ENCODE results near the gene HIF3A.
"Not testable (repeated sequence)": the region's sequence is repeated elsewhere in the genome, so short reads cannot be mapped to it uniquely, and the experiment has no call there.

HIF3A gene

GRCh38 chr19:46306501-46306900 lies 9.7 kb downstream of the HIF3A start:
- no peaks in the 10 kb centered on the region for H3K27me3 ChIP-seq (replicated peaks; ENCODE audit: control insufficient read depth, insufficient read depth, low read length)
- no peaks in the 10 kb centered on the region for H3K36me3 ChIP-seq (ENCODE audit: control insufficient read depth, insufficient read depth, low read length)
- no peak for TF ChIP-seq CTCF (IDR thresholded peaks at IDR 0.05; ENCODE audit: insufficient read depth, low read length, poor library complexity, severe bottlenecking)
- no peak overlapping the region for H3K4me3 ChIP-seq (replicated peaks; ENCODE audit: low read depth, low read length)
- no peak for DNase-seq (ENCODE audit: extremely low read depth, insufficient read length)

- no peak for DNase-seq (ENCODE audit: extremely low read depth, insufficient read length)
- no peak overlapping the region for H3K4me3 ChIP-seq (replicated peaks; ENCODE audit: low read depth, low read length)
- no peak for TF ChIP-seq CTCF (IDR thresholded peaks at IDR 0.05; ENCODE audit: insufficient read depth, low read length, poor library complexity, severe bottlenecking)
- no peaks in the 10 kb centered on the region for H3K36me3 ChIP-seq (ENCODE audit: control insufficient read depth, insufficient read depth, low read length)
- H3K27me3 ChIP-seq (replicated peaks; ENCODE audit: control insufficient read depth, insufficient read depth, low read length) = no peaks in the 10 kb centered on the region
These were observed 11.7 kb downstream of the HIF3A start for GRCh38 chr19:46308510-46308909.

GRCh38 chr19:46309056-46309455 lies 12.2 kb downstream of the HIF3A start:
- TF ChIP-seq CTCF (IDR thresholded peaks at IDR 0.05; ENCODE audit: insufficient read depth, low read length, poor library complexity, severe bottlenecking) = no peak
- no peak for DNase-seq (ENCODE audit: extremely low read depth, insufficient read length)
- Histone ChIP-seq H3K27me3 (replicated peaks; ENCODE audit: control insufficient read depth, insufficient read depth, low read length) (no peaks in the 10 kb centered on the region), H3K4me3 (replicated peaks; ENCODE audit: low read depth, low read length) (no peak overlapping the region), H3K36me3 (ENCODE audit: control insufficient read depth, insufficient read depth, low read length) (no peaks in the 10 kb centered on the region)

- no peak for DNase-seq (ENCODE audit: extremely low read depth, insufficient read length)
- H3K27me3 ChIP-seq (replicated peaks; ENCODE audit: control insufficient read depth, insufficient read depth, low read length) = no peaks in the 10 kb centered on the region
- no peak for TF ChIP-seq CTCF (IDR thresholded peaks at IDR 0.05; ENCODE audit: insufficient read depth, low read length, poor library complexity, severe bottlenecking)
- no peaks in the 10 kb centered on the region for H3K36me3 ChIP-seq (ENCODE audit: control insufficient read depth, insufficient read depth, low read length)
- no peak overlapping the region for H3K4me3 ChIP-seq (replicated peaks; ENCODE audit: low read depth, low read length)
These were observed 14.6 kb downstream of the HIF3A start for GRCh38 chr19:46311444-46311843.

- H3K27me3 ChIP-seq (replicated peaks; ENCODE audit: control insufficient read depth, insufficient read depth, low read length); H3K4me3 ChIP-seq (replicated peaks; ENCODE audit: low read depth, low read length); DNase-seq (ENCODE audit: extremely low read depth, insufficient read length); H3K36me3 ChIP-seq (ENCODE audit: control insufficient read depth, insufficient read depth, low read length): not testable (repeated sequence)
These were observed 17.0 kb downstream of the HIF3A start for GRCh38 chr19:46313540-46314469.

- no peaks in the 10 kb centered on the region for H3K36me3 ChIP-seq (ENCODE audit: control insufficient read depth, insufficient read depth, low read length)
- no peak for DNase-seq (ENCODE audit: extremely low read depth, insufficient read length)
- H3K27me3 ChIP-seq (replicated peaks; ENCODE audit: control insufficient read depth, insufficient read depth, low read length) = no peaks in the 10 kb centered on the region
- H3K4me3 ChIP-seq (replicated peaks; ENCODE audit: low read depth, low read length) = no peak overlapping the region
- TF ChIP-seq CTCF (IDR thresholded peaks at IDR 0.05; ENCODE audit: insufficient read depth, low read length, poor library complexity, severe bottlenecking) = no peak
These were observed 20.5 kb downstream of the HIF3A start for GRCh38 chr19:46317339-46317738.

All from GM06990 (cell line).